Nephron progenitor cell (in vitro differentiated cells): ENCODE measurements around the gene C4orf36.
A peak's percentile ranks its signal among the peaks of the same experiment; 100 is the strongest.

Source experiments
- DNase-seq: peaks from one replicate; pipeline ENCODE4 v3.0.0; 2021
- H3K27ac Mint-ChIP-seq: 2 replicates; pipeline ENCODE4 v1.8.0; 2021; ENCODE audit warnings: mild to moderate bottlenecking, moderate library complexity, mixed read lengths
- H3K27me3 Mint-ChIP-seq: 2 replicates; pipeline ENCODE4 v1.8.0; 2021; ENCODE audit warnings: mild to moderate bottlenecking, low read depth, mixed read lengths; ENCODE audit not compliant: poor library complexity
- H3K36me3 Mint-ChIP-seq: 2 replicates; pipeline ENCODE4 v1.8.0; 2021; ENCODE audit warnings: low read depth, mixed read lengths
- H3K4me1 Mint-ChIP-seq: 2 replicates; pipeline ENCODE4 v1.8.0; 2021; ENCODE audit warnings: mixed read lengths
- H3K4me3 Mint-ChIP-seq: 2 replicates; pipeline ENCODE4 v1.8.0; 2021; ENCODE audit warnings: mild to moderate bottlenecking, moderate library complexity, mixed read lengths
- H3K9me3 Mint-ChIP-seq: 2 replicates; pipeline ENCODE4 v1.8.0; 2021; ENCODE audit warnings: mild to moderate bottlenecking, moderate library complexity, mixed read lengths
- TF ChIP-seq, protein P1 (sequence below): fragments of 200-600 bp; sonication (generic); IDR thresholded peaks from 2 replicates; pipeline ENCODE4 v1.5.0; 2021; ENCODE audit warnings: antibody characterized with exemption

Gene C4orf36

GRCh38 chr4:86831262-86832130 is 60.7 kb downstream of the C4orf36 start:
- H3K27me3 Mint-ChIP-seq, result peaks cover 3% of the 10 kb centered on the region
- H3K36me3 Mint-ChIP-seq, result peaks cover 4% of the 10 kb centered on the region
- no peak for DNase-seq
- peaks cover 27% of the 10 kb centered on the region for H3K4me1 Mint-ChIP-seq
- TF ChIP-seq, protein P1, sequence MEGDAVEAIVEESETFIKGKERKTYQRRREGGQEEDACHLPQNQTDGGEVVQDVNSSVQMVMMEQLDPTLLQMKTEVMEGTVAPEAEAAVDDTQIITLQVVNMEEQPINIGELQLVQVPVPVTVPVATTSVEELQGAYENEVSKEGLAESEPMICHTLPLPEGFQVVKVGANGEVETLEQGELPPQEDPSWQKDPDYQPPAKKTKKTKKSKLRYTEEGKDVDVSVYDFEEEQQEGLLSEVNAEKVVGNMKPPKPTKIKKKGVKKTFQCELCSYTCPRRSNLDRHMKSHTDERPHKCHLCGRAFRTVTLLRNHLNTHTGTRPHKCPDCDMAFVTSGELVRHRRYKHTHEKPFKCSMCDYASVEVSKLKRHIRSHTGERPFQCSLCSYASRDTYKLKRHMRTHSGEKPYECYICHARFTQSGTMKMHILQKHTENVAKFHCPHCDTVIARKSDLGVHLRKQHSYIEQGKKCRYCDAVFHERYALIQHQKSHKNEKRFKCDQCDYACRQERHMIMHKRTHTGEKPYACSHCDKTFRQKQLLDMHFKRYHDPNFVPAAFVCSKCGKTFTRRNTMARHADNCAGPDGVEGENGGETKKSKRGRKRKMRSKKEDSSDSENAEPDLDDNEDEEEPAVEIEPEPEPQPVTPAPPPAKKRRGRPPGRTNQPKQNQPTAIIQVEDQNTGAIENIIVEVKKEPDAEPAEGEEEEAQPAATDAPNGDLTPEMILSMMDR, result no peak
- H3K4me3 Mint-ChIP-seq, result no peak overlapping the region
- H3K27ac Mint-ChIP-seq, result peak overlapping the region; percentile 97
- H3K9me3 Mint-ChIP-seq, result peaks cover 22% of the 10 kb centered on the region
